HG03196 (cell line): Measurements from ENCODE around the gene EML5.

Experiments used
- ATAC-seq: cut with Tn5 transposase; IDR thresholded peaks from one replicate; pipeline ENCODE4 v1.9.1; 2021; ENCODE audit not compliant: unreplicated experiment

EML5 gene

DNA sequence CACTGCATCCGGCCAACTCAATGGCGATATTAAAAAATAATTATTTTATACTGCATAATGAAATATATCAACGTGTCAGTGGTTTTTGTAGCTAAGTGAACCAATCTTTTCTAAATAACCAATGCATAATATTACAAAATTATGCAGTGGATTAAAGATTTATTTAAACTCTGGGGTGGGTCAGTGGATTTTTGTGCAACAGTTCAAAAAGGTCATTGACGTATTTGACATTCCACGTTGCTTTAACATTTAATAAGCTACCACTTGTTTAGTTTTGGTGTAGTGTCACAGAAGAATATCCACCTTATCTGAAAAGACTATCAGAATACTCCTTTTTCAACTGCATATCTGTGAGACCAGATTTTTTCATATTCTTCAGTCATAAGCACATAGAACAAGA is 227.3 kb downstream of the EML5 start:
- no peak for ATAC-seq

DNA sequence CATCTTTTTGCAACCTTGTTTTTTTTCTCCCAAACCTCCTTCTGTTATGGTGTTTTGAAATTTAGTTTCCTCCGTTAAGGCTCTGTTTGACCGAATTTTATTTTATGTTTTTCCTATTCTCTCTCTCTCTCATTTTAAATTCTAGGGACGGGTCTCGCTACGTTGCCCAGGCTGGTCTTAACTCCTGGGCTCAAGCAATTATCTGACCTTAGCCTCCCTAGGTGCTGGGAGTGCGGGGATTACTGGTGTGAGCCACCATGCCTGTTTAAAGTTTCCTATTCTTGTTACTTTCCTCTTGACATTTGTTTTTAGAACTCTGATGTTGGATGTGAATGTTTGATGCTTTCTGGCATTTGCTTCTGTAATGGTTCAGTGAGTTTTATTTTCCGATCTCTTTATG is 228.9 kb downstream of the EML5 start:
- no peak for ATAC-seq

DNA sequence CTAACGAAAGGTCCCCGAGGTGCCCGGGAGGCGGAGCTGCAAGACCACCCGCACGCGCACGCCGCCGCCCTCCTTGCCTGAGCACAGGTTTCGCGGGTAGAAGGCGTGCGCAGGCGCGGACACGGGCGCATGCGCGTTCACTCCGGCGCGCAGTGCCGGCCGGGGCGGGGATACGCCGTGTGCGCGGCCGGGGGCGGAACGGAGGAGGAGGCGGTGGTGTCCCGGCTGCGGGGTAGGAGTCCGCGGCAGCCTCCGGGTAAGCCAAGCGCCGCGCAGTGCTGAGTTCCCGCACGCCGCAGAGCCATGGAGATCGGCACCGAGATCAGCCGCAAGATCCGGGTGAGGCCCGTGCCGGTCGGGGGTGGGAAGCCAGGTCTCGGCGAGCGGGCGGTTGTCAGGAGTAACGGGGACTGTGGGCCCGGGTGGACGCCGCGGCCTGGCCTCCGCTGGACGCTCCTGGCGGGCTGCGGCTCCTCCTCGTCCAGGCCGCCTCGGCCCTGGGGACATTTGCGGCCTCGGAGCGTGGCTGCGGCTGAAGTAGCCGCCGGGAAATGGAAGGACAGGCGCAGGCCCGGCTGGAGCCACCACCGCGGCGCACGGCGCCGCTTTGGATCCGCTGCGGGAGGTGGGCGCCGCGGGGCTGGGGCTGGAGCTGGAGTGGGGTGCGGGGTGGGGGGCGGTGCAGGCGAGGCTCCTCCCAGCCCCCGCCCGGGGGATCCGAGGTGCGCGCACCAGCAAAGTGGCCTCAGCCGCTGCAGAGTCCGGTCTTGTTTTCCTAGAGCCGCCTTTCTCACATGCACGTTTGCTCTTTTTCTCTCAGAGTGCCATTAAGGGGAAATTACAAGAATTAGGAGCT is 229.7 kb downstream of the EML5 start, which contains the start of gene ZC3H14:
Gene ZC3H14 (plus strand): TSS at position 207 of the 856 bp plus-strand sequence. CDS start 97 bp downstream, at position 304.
- peak; percentile 96 for ATAC-seq

DNA sequence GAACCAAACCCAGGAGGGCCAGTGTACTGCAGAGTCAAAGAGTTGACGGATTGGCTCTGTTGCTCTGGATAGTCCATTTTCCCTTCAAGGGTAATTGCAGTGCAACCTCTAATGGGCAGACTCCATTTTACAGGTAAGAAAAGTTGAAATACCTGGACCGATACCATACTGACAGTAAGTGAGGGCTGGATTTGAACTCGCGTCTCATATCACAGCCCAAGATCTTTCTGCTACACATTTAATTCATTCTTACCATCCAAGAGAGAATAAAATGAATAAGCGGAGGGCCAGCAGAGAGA is 230.3 kb downstream of the EML5 start:
- no peak for ATAC-seq
